Caco-2 (cell line): ENCODE measurements around the gene HAPLN2. TPM values are rescaled to one million over a fixed set of nuclear protein-coding genes. Genes with fewer than 3 reads are reported as not detected.

Experiments used
- BruUV-seq: library from RNA; stranded (reverse); fragments of 400-500 nt; replicated peaks from 2 replicates; lab custom pipeline; 2021; lab: Mats Ljungman, UMichigan
- CTCF ChIA-PET: fragments of 300-600 bp; sonication (Branson Sonifier 250); formaldehyde crosslinking; loops from one replicate; lab custom pipeline; 2022; ENCODE audit warnings: antibody characterized with exemption; lab: Charles Lee
- POLR2A ChIA-PET: fragments of 300-600 bp; sonication (Branson Sonifier 250); formaldehyde crosslinking; loops from one replicate; lab custom pipeline; 2022; ENCODE audit warnings: antibody characterized with exemption; lab: Charles Lee
- DNase-seq, 2 experiments: peaks; one replicate each; pipeline versions ENCODE4 v3.0.0 to v3.0.0-alpha.2; 2020 to 2022
- H3K27me3 ChIP-seq: replicated peaks from 2 replicates; pipeline ENCODE4 v1.6.0; 2011; ENCODE audit warnings: low read length; ENCODE audit not compliant: control insufficient read depth, insufficient read depth
- H3K36me3 ChIP-seq: 2 replicates; pipeline ENCODE4 v1.5.1; 2011; ENCODE audit warnings: low read length; ENCODE audit not compliant: control insufficient read depth, insufficient read depth
- H3K4me1 ChIP-seq: fragments of 250-450 bp; sonication (Bioruptor Pico); 2 replicates; pipeline ENCODE4 v1.5.1; 2020; ENCODE audit warnings: mild to moderate bottlenecking
- H3K4me3 ChIP-seq: 2 replicates; pipeline ENCODE4 v1.5.1; 2011; ENCODE audit warnings: low read depth, mild to moderate bottlenecking, control low read depth, low read length
- H3K9me3 ChIP-seq: fragments of 250-450 bp; sonication (Bioruptor Pico); 2 replicates; pipeline ENCODE4 v1.5.1; 2020; ENCODE audit warnings: mild to moderate bottlenecking, moderate library complexity
- H3K27ac Mint-ChIP-seq: one replicate; pipeline ENCODE4 v1.8.0; 2022; ENCODE audit warnings: mixed read lengths; ENCODE audit not compliant: unreplicated experiment
- H3K27me3 Mint-ChIP-seq: one replicate; pipeline ENCODE4 v1.8.0; 2022; ENCODE audit warnings: mixed read lengths; ENCODE audit not compliant: insufficient read depth, unreplicated experiment
- H3K36me3 Mint-ChIP-seq: one replicate; pipeline ENCODE4 v1.8.0; 2022; ENCODE audit warnings: mild to moderate bottlenecking, mixed read lengths; ENCODE audit not compliant: insufficient read depth, unreplicated experiment
- H3K4me1 Mint-ChIP-seq: one replicate; pipeline ENCODE4 v1.8.0; 2022; ENCODE audit warnings: low read depth, mixed read lengths; ENCODE audit not compliant: unreplicated experiment
- H3K4me3 Mint-ChIP-seq: one replicate; pipeline ENCODE4 v1.8.0; 2022; ENCODE audit warnings: mild to moderate bottlenecking, moderate library complexity, mixed read lengths; ENCODE audit not compliant: unreplicated experiment
- H3K9me3 Mint-ChIP-seq: one replicate; pipeline ENCODE4 v1.8.0; 2022; ENCODE audit warnings: mixed read lengths; ENCODE audit not compliant: unreplicated experiment
- CTCF ChIP-seq, 2 experiments: fragments of 200-600 bp in 1 of 2; IDR thresholded peaks; 1 replicate in 1 of 2; 2 replicates in 1 of 2; pipeline versions ENCODE4 v1.5.1 to v1.8.0; 2011 to 2022; ENCODE audit warnings: antibody characterized with exemption in 1 of 2, control low read depth in 1 of 2, inconsistent platforms in 1 of 2, low read depth in 1 of 2, low read length in 1 of 2, mild to moderate bottlenecking in 1 of 2, moderate library complexity in 1 of 2; ENCODE audit not compliant: insufficient read depth in 1 of 2, severe bottlenecking in 1 of 2, unreplicated experiment in 1 of 2
- intact Hi-C: fragments of 100-400 bp; cut with micrococcal nuclease; formaldehyde crosslinking; loops from one replicate; pipeline ENCODE4 v1.10.0; 2022; ENCODE audit not compliant: unreplicated experiment
- total RNA-seq: library from RNA; stranded (reverse); gene quantifications from 2 replicates; pipeline ENCODE4 v1.2.3, GENCODE V29; 2022

The HAPLN2 gene
- total RNA-seq, 1 experiment from 2014 or later = not detected

GRCh38 chr1:156665539-156665938, 46.3 kb downstream of the HAPLN2 start:
- H3K4me1 ChIP-seq = peaks cover 66% of the 10 kb centered on the region
- H3K9me3 ChIP-seq = no peaks in the 10 kb centered on the region
- H3K27ac Mint-ChIP-seq = peak overlapping the region; percentile 89
- no peaks in the 10 kb centered on the region for H3K36me3 ChIP-seq
- peaks cover 64% of the 10 kb centered on the region for H3K4me1 Mint-ChIP-seq
- no peak for TF ChIP-seq CTCF (IDR thresholded peaks at IDR 0.05; ENCODE audit: insufficient read depth in 1 of 2, low read depth in 1 of 2, low read length in 1 of 2, severe bottlenecking in 1 of 2, unreplicated experiment in 1 of 2)
- no peaks in the 10 kb centered on the region for H3K9me3 Mint-ChIP-seq
- intact Hi-C loops = no loop called here
- no peak overlapping the region for H3K4me3 ChIP-seq
- H3K27me3 Mint-ChIP-seq = no peaks in the 10 kb centered on the region
- H3K27me3 ChIP-seq = no peaks in the 10 kb centered on the region
- ChIA-PET POLR2A (interaction anchor here (0.6 to 1.4 kb wide), 3 partner anchors 11 to 286 kb away, joined by 3 to 19 read pairs (median 4); partner anchors contain the start of gene NES), CTCF (interaction anchor here (0.6 to 2.2 kb wide), 7 partner anchors 11 to 166 kb away, joined by 3 to 24 read pairs (median 5); partner anchors contain the start of gene NES)
- DNase-seq = no peak
- no peaks in the 10 kb centered on the region for H3K36me3 Mint-ChIP-seq
- H3K4me3 Mint-ChIP-seq = peak overlapping the region; percentile 47
- no TSS peak for BruUV-seq

- POLR2A ChIA-PET = no interaction called here
- Histone ChIP-seq H3K9me3 (no peaks in the 10 kb centered on the region), H3K4me1 (peaks cover 59% of the 10 kb centered on the region), H3K36me3 (no peaks in the 10 kb centered on the region), H3K4me3 (no peak overlapping the region), H3K27me3 (no peaks in the 10 kb centered on the region)
- no peak for TF ChIP-seq CTCF (IDR thresholded peaks at IDR 0.05; ENCODE audit: insufficient read depth in 1 of 2, low read depth in 1 of 2, low read length in 1 of 2, severe bottlenecking in 1 of 2, unreplicated experiment in 1 of 2)
- Mint-ChIP-seq H3K36me3 (no peaks in the 10 kb centered on the region), H3K9me3 (no peaks in the 10 kb centered on the region), H3K27me3 (no peaks in the 10 kb centered on the region), H3K4me3 (no peak overlapping the region), H3K27ac (peak overlapping the region; percentile 18), H3K4me1 (peaks cover 59% of the 10 kb centered on the region)
- intact Hi-C loops = no loop called here
- BruUV-seq = no TSS peak
- CTCF ChIA-PET = interaction anchor here (2.3 kb wide), 1 partner anchor 10 kb away, joined by 9 read pairs; the partner anchor contains the start of gene NES
- no peak for DNase-seq
Observed at GRCh38 chr1:156666862-156667609, 47.8 kb downstream of the HAPLN2 start.

- no peaks in the 10 kb centered on the region for H3K27me3 ChIP-seq
- Mint-ChIP-seq H3K27ac (peak overlapping the region; percentile 53), H3K4me1 (peaks cover 55% of the 10 kb centered on the region), H3K4me3 (no peak overlapping the region), H3K9me3 (no peaks in the 10 kb centered on the region), H3K27me3 (no peaks in the 10 kb centered on the region), H3K36me3 (peaks cover 5% of the 10 kb centered on the region)
- no peaks in the 10 kb centered on the region for H3K9me3 ChIP-seq
- CTCF ChIA-PET = interaction anchor here (2.3 kb wide), 1 partner anchor 9 kb away, joined by 9 read pairs; the partner anchor contains the start of gene NES
- DNase-seq = no peak
- POLR2A ChIA-PET = no interaction called here
- no peak for TF ChIP-seq CTCF (IDR thresholded peaks at IDR 0.05; ENCODE audit: insufficient read depth in 1 of 2, low read depth in 1 of 2, low read length in 1 of 2, severe bottlenecking in 1 of 2, unreplicated experiment in 1 of 2)
- intact Hi-C loops = no loop called here
- peaks cover 53% of the 10 kb centered on the region for H3K4me1 ChIP-seq
- no peaks in the 10 kb centered on the region for H3K36me3 ChIP-seq
- H3K4me3 ChIP-seq = no peak overlapping the region
- BruUV-seq = no TSS peak
Observed at GRCh38 chr1:156667610-156667967, 48.4 kb downstream of the HAPLN2 start.
